ENCODE data around the gene LRRC75B. TPM values are rescaled to one million over a fixed set of nuclear protein-coding genes. Genes with fewer than 3 reads are reported as not detected.
"Not testable (repeated sequence)": the region's sequence is repeated elsewhere in the genome, so short reads cannot be mapped to it uniquely, and the experiment has no call there.

LRRC75B gene
- total RNA-seq = 10 to 100 TPM; 13.7 to 18.7 TPM

- DNase-seq (ENCODE audit: low spot score) = peak; percentile 56
- no peaks in the 10 kb centered on the region for H3K27me3 ChIP-seq (replicated peaks; ENCODE audit: insufficient read depth)
- peak within 1 kb of the TSS; percentile 75 for H3K4me3 ChIP-seq
- peak; percentile 56 for ATAC-seq (ENCODE audit: insufficient number of reproducible peaks, low FRiP score, low read depth)
- TF ChIP-seq CTCF (IDR thresholded peaks at IDR 0.05) = no peak
- peaks cover 0 to 22% of the 10 kb centered on the region in 2 donors for H3K4me1 ChIP-seq (ENCODE audit: control insufficient read depth in 1 of 2, low read depth in 2 of 2)
- H3K9me3 ChIP-seq = no peaks in the 10 kb centered on the region
- peaks cover 7% of the 10 kb centered on the region for H3K36me3 ChIP-seq
- peak within 1 kb of the TSS; percentile 73 to 82 for H3K27ac ChIP-seq
Measured at GRCh38 chr22:24592851-24593558, at the start of gene LRRC75B. Gene LRRC75B, minus strand, starts transcription at chr22:24593073. Its CDS starts 34 bp downstream, at chr22:24593039.

GRCh38 chr22:24642307-24642706 lies 49.4 kb upstream of the LRRC75B start:
- not testable (repeated sequence) for DNase-seq (ENCODE audit: low spot score); H3K36me3 ChIP-seq; H3K4me1 ChIP-seq (ENCODE audit: control insufficient read depth in 1 of 2, low read depth in 2 of 2); H3K27ac ChIP-seq; H3K27me3 ChIP-seq (replicated peaks; ENCODE audit: insufficient read depth); H3K9me3 ChIP-seq; H3K4me3 ChIP-seq; ATAC-seq (ENCODE audit: insufficient number of reproducible peaks, low FRiP score, low read depth)

GRCh38 chr22:24636513-24636912 lies 43.6 kb upstream of the LRRC75B start:
- not testable (repeated sequence) for H3K27ac ChIP-seq

GRCh38 chr22:24634776-24635389 lies 42.0 kb upstream of the LRRC75B start:
- not testable (repeated sequence) for ATAC-seq (ENCODE audit: insufficient number of reproducible peaks, low FRiP score, low read depth)

More at GRCh38 chr22:24636513-24636912, 43.6 kb upstream of the LRRC75B start:
- not testable (repeated sequence) for H3K4me3 ChIP-seq; H3K9me3 ChIP-seq; H3K4me1 ChIP-seq (ENCODE audit: control insufficient read depth in 1 of 2, low read depth in 2 of 2); H3K36me3 ChIP-seq; H3K27me3 ChIP-seq (replicated peaks; ENCODE audit: insufficient read depth); DNase-seq (ENCODE audit: low spot score); ATAC-seq (ENCODE audit: insufficient number of reproducible peaks, low FRiP score, low read depth)

GRCh38 chr22:24633231-24634023 lies 40.6 kb upstream of the LRRC75B start:
- H3K4me3 ChIP-seq; H3K4me1 ChIP-seq (ENCODE audit: control insufficient read depth in 1 of 2, low read depth in 2 of 2); H3K27ac ChIP-seq; DNase-seq (ENCODE audit: low spot score); H3K36me3 ChIP-seq; H3K9me3 ChIP-seq; ATAC-seq (ENCODE audit: insufficient number of reproducible peaks, low FRiP score, low read depth); H3K27me3 ChIP-seq (replicated peaks; ENCODE audit: insufficient read depth): not testable (repeated sequence)

More at GRCh38 chr22:24634776-24635389, 42.0 kb upstream of the LRRC75B start:
- H3K9me3 ChIP-seq; H3K27me3 ChIP-seq (replicated peaks; ENCODE audit: insufficient read depth); H3K36me3 ChIP-seq; DNase-seq (ENCODE audit: low spot score); H3K4me1 ChIP-seq (ENCODE audit: control insufficient read depth in 1 of 2, low read depth in 2 of 2); H3K4me3 ChIP-seq; H3K27ac ChIP-seq: not testable (repeated sequence)

- H3K4me1 ChIP-seq (ENCODE audit: control insufficient read depth in 1 of 2, low read depth in 2 of 2); H3K36me3 ChIP-seq; H3K27ac ChIP-seq; ATAC-seq (ENCODE audit: insufficient number of reproducible peaks, low FRiP score, low read depth); H3K9me3 ChIP-seq; H3K4me3 ChIP-seq; DNase-seq (ENCODE audit: low spot score); H3K27me3 ChIP-seq (replicated peaks; ENCODE audit: insufficient read depth): not testable (repeated sequence)
Measured at GRCh38 chr22:24632642-24633041, 39.8 kb upstream of the LRRC75B start.

GRCh38 chr22:24631430-24632122 lies 38.7 kb upstream of the LRRC75B start:
- H3K9me3 ChIP-seq; H3K27ac ChIP-seq; H3K4me1 ChIP-seq (ENCODE audit: control insufficient read depth in 1 of 2, low read depth in 2 of 2); DNase-seq (ENCODE audit: low spot score); H3K27me3 ChIP-seq (replicated peaks; ENCODE audit: insufficient read depth); ATAC-seq (ENCODE audit: insufficient number of reproducible peaks, low FRiP score, low read depth); H3K4me3 ChIP-seq; H3K36me3 ChIP-seq: not testable (repeated sequence)

GRCh38 chr22:24630812-24631427 lies 38.0 kb upstream of the LRRC75B start:
- not testable (repeated sequence) for H3K36me3 ChIP-seq; H3K4me3 ChIP-seq; H3K9me3 ChIP-seq; ATAC-seq (ENCODE audit: insufficient number of reproducible peaks, low FRiP score, low read depth); H3K4me1 ChIP-seq (ENCODE audit: control insufficient read depth in 1 of 2, low read depth in 2 of 2); H3K27ac ChIP-seq; H3K27me3 ChIP-seq (replicated peaks; ENCODE audit: insufficient read depth); DNase-seq (ENCODE audit: low spot score)

Data from thoracic aorta (tissue), 2 donors.